ENCODE data around the gene PUS10. TPM values are rescaled to one million over a fixed set of nuclear protein-coding genes. Genes with fewer than 3 reads are reported as not detected.
"Not testable (repeated sequence)": the region's sequence is repeated elsewhere in the genome, so short reads cannot be mapped to it uniquely, and the experiment has no call there.

PUS10 gene
- total RNA-seq, 2 donors from 2014 or later = 4.5 TPM

- intact Hi-C loops (cut with DNase I) = loop anchor here in 1 of 2 donors (1.0 kb wide), 1 partner anchor 21 kb away; no protein-coding TSS in a partner anchor
- no peak for DNase-seq (ENCODE audit: low spot score)
Measured at GRCh38 chr2:60948926-60949579, 69.0 kb downstream of the PUS10 start.

DNA sequence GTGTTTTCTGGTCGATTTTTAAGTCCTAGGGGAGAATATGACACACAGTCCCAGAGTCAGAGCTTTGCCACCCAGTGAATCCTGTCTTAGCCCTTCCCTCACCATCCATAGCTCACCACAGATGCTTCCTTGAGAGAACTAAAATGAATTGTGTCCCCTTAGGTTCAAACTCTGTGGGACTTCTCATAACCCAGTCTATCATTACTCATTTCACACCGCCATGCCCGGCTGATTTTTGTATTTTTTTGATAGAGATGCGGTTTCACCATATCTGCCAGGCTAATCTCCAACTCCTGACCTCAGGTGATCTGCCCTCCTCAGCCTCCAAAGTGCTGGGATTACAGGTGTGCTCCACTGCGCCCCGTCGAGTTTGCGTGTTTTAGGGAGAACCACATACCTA, 69.9 kb downstream of the PUS10 start:
- intact Hi-C loops (cut with DNase I) = loop anchor here in 1 of 2 donors (1.0 kb wide), 1 partner anchor 22 kb away; no protein-coding TSS in a partner anchor
- DNase-seq (ENCODE audit: low spot score) = no peak

DNA sequence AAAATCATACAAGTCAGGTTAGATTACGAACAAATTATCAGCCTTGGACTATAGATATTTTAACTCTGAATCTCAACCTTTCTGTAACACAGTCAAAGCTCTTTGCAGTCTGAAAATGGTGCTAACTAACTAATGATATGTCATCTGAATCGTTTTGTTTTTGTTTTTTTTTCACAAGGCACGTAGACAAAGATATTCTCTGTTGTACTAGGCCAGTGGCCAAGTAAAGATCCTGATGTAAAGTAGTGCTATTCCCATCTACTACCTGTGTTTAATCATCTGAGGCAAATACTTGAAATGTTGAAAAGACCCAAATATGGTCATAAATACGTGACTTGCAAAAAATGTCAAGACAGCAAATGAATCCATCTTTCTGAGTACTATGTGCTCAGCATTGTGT, 71.0 kb downstream of the PUS10 start:
- no peak for DNase-seq (ENCODE audit: low spot score)
- intact Hi-C loops (cut with DNase I) = no loop called here

DNA sequence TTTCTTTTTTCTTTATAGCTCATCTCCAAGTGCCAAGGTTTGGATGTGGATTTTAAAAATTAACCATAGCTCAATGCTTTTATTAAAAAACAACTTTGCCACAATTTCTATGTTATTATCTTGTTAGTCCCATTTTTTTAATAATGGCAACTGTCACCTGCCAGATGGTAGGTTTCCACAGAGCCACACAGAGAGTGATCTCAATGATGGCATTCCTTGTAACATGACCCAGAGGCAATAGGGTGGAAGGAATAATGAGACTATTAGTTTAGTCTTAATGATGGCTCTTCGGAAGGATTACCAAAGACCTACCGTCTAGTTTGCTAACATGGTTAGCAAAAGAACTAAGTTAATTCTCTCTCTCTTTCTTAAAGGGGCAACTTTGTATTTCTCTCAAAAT, 72.7 kb downstream of the PUS10 start:
- intact Hi-C loops (cut with DNase I) = no loop called here

DNA sequence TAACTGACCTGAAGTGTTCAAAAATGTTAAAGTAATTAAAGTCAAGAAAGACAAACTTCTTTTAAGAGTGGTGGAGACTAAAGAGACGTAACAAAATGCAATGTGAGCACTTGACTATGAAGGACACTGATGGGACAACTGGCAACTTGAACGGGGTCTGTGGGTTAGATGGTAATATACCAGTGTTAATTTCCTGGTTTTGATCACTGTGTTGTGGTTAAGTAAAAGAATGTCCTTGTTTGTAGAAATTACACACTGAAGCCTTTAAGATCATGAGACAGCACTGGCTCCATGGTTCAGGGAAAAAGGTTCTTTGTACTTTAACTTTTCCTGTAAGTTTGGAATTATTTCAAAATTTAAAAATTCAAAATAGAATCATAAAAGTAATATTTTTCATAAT, 78.4 kb downstream of the PUS10 start:
- DNase-seq (ENCODE audit: low spot score) = no peak
- intact Hi-C loops (cut with DNase I) = no loop called here

More for the DNA sequence above, 72.7 kb downstream of the PUS10 start:
- DNase-seq (ENCODE audit: low spot score) = no peak

DNA sequence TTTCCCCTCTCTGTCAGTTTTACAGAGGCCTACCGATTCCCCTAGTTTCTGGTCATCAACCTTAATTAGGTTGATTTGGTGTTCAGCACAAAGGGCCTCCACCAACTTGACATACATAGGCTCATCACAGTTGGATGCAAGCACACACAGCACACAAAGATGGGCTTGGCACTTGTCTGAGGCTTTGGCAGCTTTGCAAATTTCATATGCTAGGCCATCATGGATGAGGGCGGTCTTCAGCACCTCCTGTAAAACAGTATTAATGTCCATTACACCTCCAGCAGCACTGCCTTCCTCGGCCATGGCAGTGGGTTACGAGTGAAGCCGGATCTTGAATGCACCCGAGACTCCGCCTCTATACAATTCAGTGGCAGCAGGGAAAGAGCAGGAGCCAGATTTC, 79.8 kb downstream of the PUS10 start:
- DNase-seq (ENCODE audit: low spot score) = no peak

GRCh38 chr2:60936757-60937156, 81.3 kb downstream of the PUS10 start:
- no peak for DNase-seq (ENCODE audit: low spot score)
- intact Hi-C loops (cut with DNase I) = no loop called here

More for the DNA sequence above, 79.8 kb downstream of the PUS10 start:
- intact Hi-C loops (cut with DNase I) = no loop called here

DNA sequence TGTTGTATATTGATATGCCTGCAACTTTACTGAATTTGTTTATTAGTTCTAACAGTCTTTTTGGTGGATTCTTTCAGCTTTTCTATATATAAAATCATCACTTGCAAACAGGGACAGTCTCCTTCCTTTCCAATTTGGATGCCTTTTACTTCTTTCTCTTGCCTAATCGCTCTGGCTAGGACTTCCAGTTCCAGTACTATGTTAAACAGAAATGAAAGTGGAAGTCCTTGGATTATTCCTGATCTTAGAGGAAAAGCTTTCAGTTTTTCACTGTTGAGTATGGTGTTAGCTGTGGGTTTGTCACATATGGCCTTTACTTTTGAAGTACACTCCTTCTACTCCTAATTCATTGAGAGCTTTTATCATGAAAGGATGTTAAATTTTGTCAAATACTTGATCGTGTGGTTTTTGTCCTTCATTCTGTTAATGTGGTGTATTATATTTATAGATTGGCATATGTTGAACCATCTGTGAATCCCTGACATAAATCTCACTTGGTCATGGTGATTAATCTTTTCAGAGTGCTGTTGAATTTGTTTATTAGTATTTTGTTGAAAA, 83.8 kb downstream of the PUS10 start:
- intact Hi-C loops (cut with DNase I) = no loop called here
- no peak for DNase-seq (ENCODE audit: low spot score)

- intact Hi-C loops (cut with DNase I) = no loop called here
- no peak for DNase-seq (ENCODE audit: low spot score)
Measured at GRCh38 chr2:60932954-60933353, 85.1 kb downstream of the PUS10 start.

DNA sequence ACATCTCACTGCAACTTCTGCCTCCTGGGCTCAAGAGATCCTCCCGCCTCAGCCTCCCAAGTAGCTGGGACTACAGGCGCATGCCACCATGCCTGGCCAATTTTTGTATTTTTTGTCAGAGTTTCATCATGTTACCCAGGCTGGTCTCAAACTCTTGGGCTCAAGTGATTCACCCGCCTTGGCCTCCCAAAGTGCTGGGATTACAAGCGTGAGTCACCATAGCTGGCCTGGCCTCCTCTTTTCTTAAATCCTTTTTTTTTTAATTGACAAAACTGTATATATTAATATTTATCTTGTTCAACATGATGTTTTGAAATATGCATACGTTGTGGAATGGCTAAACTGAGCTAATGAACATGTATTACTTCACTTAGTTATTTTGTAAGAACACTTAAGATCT, 86.0 kb downstream of the PUS10 start:
- DNase-seq (ENCODE audit: low spot score); intact Hi-C loops (cut with DNase I): not testable (repeated sequence)

GRCh38 chr2:60926741-60927552, 91.1 kb downstream of the PUS10 start:
- no peak for DNase-seq (ENCODE audit: low spot score)
- intact Hi-C loops (cut with DNase I) = no loop called here

DNA sequence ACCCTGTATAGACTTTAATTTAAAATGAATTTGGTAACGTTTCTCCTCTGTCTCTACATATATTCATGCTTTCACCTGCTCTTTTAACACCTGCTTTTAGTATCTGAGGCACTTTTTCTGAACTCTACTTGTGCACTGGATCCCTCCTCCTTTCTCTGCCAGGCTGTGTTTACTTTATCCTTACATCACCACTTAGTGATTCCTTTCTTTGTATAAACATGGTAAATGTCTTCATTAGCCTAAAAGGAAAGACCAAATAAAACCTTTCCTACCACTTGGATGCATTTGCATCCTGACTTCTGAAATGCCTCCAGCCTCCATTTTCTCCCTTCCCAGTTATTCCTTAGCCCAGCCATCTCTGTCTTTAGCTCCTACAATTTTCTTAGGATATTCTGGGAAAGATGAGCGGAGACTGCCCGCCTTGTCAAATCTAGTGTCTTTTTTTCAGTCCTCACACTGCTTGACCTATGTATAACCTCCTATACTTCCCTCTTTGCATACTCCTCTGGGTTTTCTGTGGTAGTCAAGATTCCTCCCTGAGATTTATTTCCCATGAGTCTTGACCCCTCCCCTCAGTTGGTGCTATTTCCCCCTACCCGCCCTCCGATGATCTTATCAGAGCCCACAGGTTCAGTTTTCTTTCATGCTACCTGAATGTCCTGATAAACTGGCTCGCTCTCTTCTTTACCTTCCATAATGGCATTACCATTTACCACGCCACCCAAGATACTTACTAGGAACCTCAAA, 91.9 kb downstream of the PUS10 start:
- no peak for DNase-seq (ENCODE audit: low spot score)
- intact Hi-C loops (cut with DNase I) = no loop called here

- DNase-seq (ENCODE audit: low spot score) = no peak
- intact Hi-C loops (cut with DNase I) = no loop called here
Measured at GRCh38 chr2:60907329-60907728, 110.7 kb downstream of the PUS10 start.

DNA sequence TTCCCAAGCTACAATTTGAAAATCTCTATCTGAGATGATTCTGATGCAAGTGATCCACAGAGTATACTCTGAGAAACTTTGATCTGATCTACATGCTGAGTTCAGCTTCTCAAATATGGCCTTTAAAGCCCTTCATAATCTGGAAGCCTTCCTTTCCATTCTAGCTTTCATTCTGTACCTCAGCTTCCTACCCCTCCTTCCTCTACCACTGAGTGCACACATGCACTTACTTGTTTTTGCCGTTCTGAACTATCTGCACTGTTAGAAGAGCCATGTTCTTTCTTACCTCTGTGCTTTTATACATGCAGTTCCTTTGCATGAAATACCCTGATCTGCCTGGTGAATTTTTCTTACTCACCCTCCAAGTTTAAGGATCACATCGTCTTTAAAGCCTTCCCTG, 111.7 kb downstream of the PUS10 start:
- intact Hi-C loops (cut with DNase I) = no loop called here
- DNase-seq (ENCODE audit: low spot score) = no peak

DNA sequence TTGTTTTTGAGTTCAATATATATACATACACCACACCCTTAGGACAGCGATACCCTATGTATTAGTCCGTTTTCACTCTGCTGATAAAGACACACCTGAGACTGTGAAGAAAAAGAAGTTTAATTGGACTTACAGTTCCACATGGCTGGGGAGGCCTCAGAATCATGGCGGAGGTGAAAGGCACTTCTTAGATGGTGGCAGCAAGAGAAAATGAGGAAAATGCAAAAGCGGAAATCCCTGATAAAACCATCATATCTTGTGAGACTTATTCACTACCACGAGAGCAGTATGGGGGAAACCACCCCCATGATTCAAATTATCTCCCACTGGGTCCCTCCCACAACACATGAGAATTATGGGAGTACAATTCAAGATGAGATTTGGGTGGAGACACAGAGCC, 112.2 kb downstream of the PUS10 start:
- DNase-seq (ENCODE audit: low spot score); intact Hi-C loops (cut with DNase I): not testable (repeated sequence)

- intact Hi-C loops (cut with DNase I); DNase-seq (ENCODE audit: low spot score): not testable (repeated sequence)
Measured at GRCh38 chr2:60901296-60901695, 116.8 kb downstream of the PUS10 start.

- DNase-seq (ENCODE audit: low spot score) = no peak
- intact Hi-C loops (cut with DNase I) = no loop called here
Measured at GRCh38 chr2:60899892-60900249, 118.2 kb downstream of the PUS10 start.

DNA sequence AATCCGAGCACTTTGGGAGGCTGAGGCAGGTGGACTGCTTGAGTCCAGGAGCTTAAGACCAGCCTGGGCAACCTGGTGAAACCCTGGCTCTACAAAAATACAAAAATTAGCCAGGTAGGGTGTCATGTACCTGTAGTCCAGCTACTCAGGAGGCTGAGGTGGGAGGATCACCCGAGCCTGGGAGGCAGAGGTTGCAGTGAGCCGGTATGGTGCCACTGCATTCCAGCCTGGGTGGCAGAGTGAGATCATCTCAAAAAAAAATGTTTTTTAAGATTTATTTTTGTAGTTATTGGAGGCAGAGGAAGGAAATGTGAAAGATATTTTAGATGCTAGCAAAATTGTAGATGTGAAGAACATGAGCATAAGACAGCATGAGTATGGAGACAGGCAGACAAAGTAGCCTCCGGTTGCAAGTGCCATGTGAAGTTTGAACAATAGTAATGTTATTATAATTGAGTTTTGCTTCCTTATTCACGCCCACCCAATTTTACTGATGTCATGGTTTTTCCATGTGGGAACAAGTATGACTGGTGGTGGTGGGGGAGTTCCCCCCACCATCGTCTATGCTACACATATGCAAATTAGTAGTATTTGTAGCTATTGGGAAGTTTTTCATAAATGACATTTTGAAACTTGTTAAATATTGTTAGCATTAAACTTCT, 118.7 kb downstream of the PUS10 start:
- intact Hi-C loops (cut with DNase I) = no loop called here

DNA sequence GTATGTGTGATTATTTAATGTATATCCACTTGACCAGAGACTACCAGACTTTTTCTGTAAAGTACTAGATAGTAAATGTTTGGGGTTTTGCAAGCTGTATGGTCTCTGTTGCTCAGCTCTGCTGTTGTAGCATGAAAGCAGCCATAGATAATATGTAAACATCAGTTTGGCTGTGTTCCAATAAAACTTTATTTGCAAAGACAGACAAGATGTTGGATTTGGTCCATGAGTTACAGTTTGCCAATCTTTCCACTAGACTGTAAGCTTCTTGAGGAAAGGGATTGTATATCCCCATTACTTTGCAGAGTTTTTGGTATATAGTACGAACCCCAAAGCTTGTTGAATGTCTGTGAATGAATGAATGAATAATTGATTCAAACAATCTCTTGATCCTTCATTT, 119.5 kb downstream of the PUS10 start:
- intact Hi-C loops (cut with DNase I) = no loop called here

More for the DNA sequence above, 118.7 kb downstream of the PUS10 start:
- DNase-seq (ENCODE audit: low spot score) = no peak

More for the DNA sequence above, 119.5 kb downstream of the PUS10 start:
- DNase-seq (ENCODE audit: low spot score) = no peak
